ENCODE data around the gene POLD2. TPM values are rescaled to one million over a fixed set of nuclear protein-coding genes. Genes with fewer than 3 reads are reported as not detected.
A peak's percentile ranks its signal among the peaks of the same experiment; 100 is the strongest.

The POLD2 gene
- total and polyA plus RNA-seq, 2 of the 8 experiments (the other 6 are each of a cell fraction or from before 2014, with no cell fraction given), result 148 to 214 TPM

GRCh38 chr7:44172352-44172751, 49.0 kb upstream of the POLD2 start:
- TF ChIP-seq CBX8 (IDR thresholded peaks at IDR 0.05; ENCODE audit: borderline replicate concordance, low read depth, low read length) (no peak), JUN (IDR thresholded peaks at IDR 0.05; ENCODE audit: low read depth, low read length) (no peak), SAP30 (IDR thresholded peaks at IDR 0.05; ENCODE audit: insufficient read depth, insufficient replicate concordance, low read length) (no peak), HDAC2 (IDR thresholded peaks at IDR 0.05; ENCODE audit: borderline replicate concordance in 1 of 2, low read depth in 2 of 2, low read length in 2 of 2) (no peak), ATF2 (IDR thresholded peaks at IDR 0.05; ENCODE audit: low read length) (no peak), SIN3A (conservative IDR thresholded peaks at IDR 0.05 in 1 of 2, IDR thresholded peaks at IDR 0.05 in 1 of 2; ENCODE audit: low read depth in 1 of 2, low read length in 2 of 2) (no peak), TCF12 (IDR thresholded peaks at IDR 0.05; ENCODE audit: low read depth, low read length) (no peak)
- Histone ChIP-seq H3K79me1 (ENCODE audit: low read depth, low read length) (no peaks in the 10 kb centered on the region), H2BK120ac (replicated peaks; ENCODE audit: low read depth, low read length) (no peak overlapping the region), H3K36me3 (ENCODE audit: control insufficient read depth in 2 of 4, insufficient read depth in 4 of 4, low read length in 3 of 4) (no peaks in the 10 kb centered on the region), H3K56ac (replicated peaks; ENCODE audit: insufficient read length, low read depth, low read length) (no peak overlapping the region), H3K27me3 (replicated peaks in 1 of 4; ENCODE audit: control insufficient read depth in 3 of 4, extremely low read depth in 1 of 4, insufficient read depth in 3 of 4, low read length in 3 of 4) (no peaks in the 10 kb centered on the region; a peak in 1 of 7 replicates), H3K23me2 (ENCODE audit: low read depth, low read length) (no peaks in the 10 kb centered on the region), H4K5ac (ENCODE audit: insufficient read length, low read depth, low read length) (no peak overlapping the region), H2BK5ac (ENCODE audit: low read depth, low read length) (no peak overlapping the region), H3K23ac (ENCODE audit: insufficient read length) (no peak overlapping the region), H3K18ac (ENCODE audit: extremely low read depth, low read length) (0 out of 2 replicates have a peak overlapping the region, but pooled peaks have one; percentile 20), H3K4ac (replicated peaks; ENCODE audit: insufficient read length, low read depth, low read length) (no peak overlapping the region), H2BK12ac (ENCODE audit: low read depth, low read length) (no peak overlapping the region), H2BK15ac (ENCODE audit: low read length) (no peak overlapping the region), H3K14ac (ENCODE audit: insufficient read length) (no peak overlapping the region), H3K9ac (replicated peaks in 1 of 4; ENCODE audit: extremely low read depth in 1 of 4, low read depth in 3 of 4, low read length in 3 of 4) (no peak overlapping the region), H3K79me2 (ENCODE audit: control insufficient read depth in 1 of 2, insufficient read depth in 2 of 2, low read length in 2 of 2) (no peaks in the 10 kb centered on the region), H3K4me2 (ENCODE audit: insufficient read depth in 1 of 2, low read depth in 2 of 2, low read length in 2 of 2) (no peak overlapping the region), H4K91ac (replicated peaks; ENCODE audit: insufficient read length, low read length) (no peak overlapping the region), H2AK5ac (ENCODE audit: low read depth, low read length) (no peak overlapping the region), H4K20me1 (replicated peaks in 1 of 2; ENCODE audit: control insufficient read depth in 1 of 2, insufficient read depth in 2 of 2, low read length in 2 of 2) (no peaks in the 10 kb centered on the region), H3K9me3 (ENCODE audit: insufficient read depth in 2 of 2, low read depth in 1 of 2, low read length in 1 of 2) (no peaks in the 10 kb centered on the region), H3K4me3 (ENCODE audit: extremely low read depth in 1 of 4, insufficient read depth in 2 of 4, low read depth in 3 of 4, low read length in 4 of 4) (no peak overlapping the region), H3K27ac (ENCODE audit: low read depth, low read length) (no peak overlapping the region), H3K4me1 (replicated peaks in 1 of 4; ENCODE audit: control insufficient read depth in 3 of 4, insufficient read depth in 4 of 4, low read length in 3 of 4) (no peaks in the 10 kb centered on the region), H2AFZ (ENCODE audit: low read length) (no peak overlapping the region), H2BK20ac (ENCODE audit: low read length) (no peak overlapping the region), H4K8ac (ENCODE audit: extremely low read depth, insufficient read depth, low read length) (peak overlapping the region; percentile 25; the same call in 1 of the 2 replicates)
- CTCF ChIA-PET (ENCODE audit: partially characterized antibody), result interaction anchor here (1.0 to 2.6 kb wide), 2 partner anchors 9 to 24 kb away, joined by 3 to 9 read pairs; no protein-coding TSS in a partner anchor
- FAIRE-seq, result no peak
- POLR2A ChIA-PET (ENCODE audit: partially characterized antibody), result no interaction called here
- no peak for DNase-seq (ENCODE audit: low read depth in 1 of 2, low spot score in 2 of 2)

All from H1 (cell line).